HepG2 (cell line): Measurements from ENCODE around the gene NAGS.
A peak's percentile ranks its signal among the peaks of the same experiment; 100 is the strongest.

Experiments used
- CTCF ChIP-seq: sonication (generic); formaldehyde crosslinking; IDR thresholded peaks from 2 replicates; pipeline ENCODE4 v1.5.0; 2020; ENCODE audit warnings: mild to moderate bottlenecking, missing genetic modification reagents, moderate library complexity
- EP300 ChIP-seq, 3 experiments: sonication (generic) in 1 of 3; formaldehyde crosslinking in 1 of 3; IDR thresholded peaks; 2 replicates each; pipeline versions ENCODE4 v1.5.1 to v1.6.1; 2011 to 2020; ENCODE audit warnings: low read depth in 2 of 3, low read length in 2 of 3, borderline replicate concordance in 1 of 3, improper control_type of control experiment in 1 of 3, mild to moderate bottlenecking in 1 of 3, missing genetic modification reagents in 1 of 3, moderate library complexity in 1 of 3
- ERF ChIP-seq: IDR thresholded peaks from 2 replicates; pipeline ENCODE4 v1.6.1; 2018; ENCODE audit warnings: missing biosample characterization, missing genetic modification reagents
- JUND ChIP-seq: sonication (generic); formaldehyde crosslinking; IDR thresholded peaks from 2 replicates; pipeline ENCODE4 v1.8.0; 2022; ENCODE audit warnings: mild to moderate bottlenecking, missing genetic modification reagents
- MEIS1 ChIP-seq: sonication (generic); formaldehyde crosslinking; IDR thresholded peaks from 2 replicates; pipeline ENCODE4 v1.9.0; 2021; ENCODE audit warnings: mild to moderate bottlenecking, missing genetic modification reagents, moderate library complexity, borderline replicate concordance
- RNF219 ChIP-seq: sonication (generic); formaldehyde crosslinking; IDR thresholded peaks from 2 replicates; pipeline ENCODE4 v1.5.0; 2020; ENCODE audit warnings: mild to moderate bottlenecking, missing genetic modification reagents
- TFAP4 ChIP-seq: sonication (generic); IDR thresholded peaks from 2 replicates; pipeline ENCODE4 v1.6.1; 2016; ENCODE audit warnings: low read depth, borderline replicate concordance
- TP53 ChIP-seq: sonication (generic); formaldehyde crosslinking; conservative IDR thresholded peaks from 2 replicates; pipeline ENCODE4 v1.4.0; 2020; ENCODE audit warnings: missing genetic modification reagents
- ZNF644 ChIP-seq: IDR thresholded peaks from 2 replicates; pipeline ENCODE4 v1.6.1; 2016; ENCODE audit warnings: low read depth
- ZNF800 ChIP-seq: sonication (generic); formaldehyde crosslinking; IDR thresholded peaks from 2 replicates; pipeline ENCODE4 v1.4.0; 2020; ENCODE audit warnings: missing genetic modification reagents
- TF ChIP-seq, protein P1 (sequence below): sonication (generic); formaldehyde crosslinking; IDR thresholded peaks from 2 replicates; pipeline ENCODE4 v1.9.0; 2021; ENCODE audit warnings: missing genetic modification reagents, borderline replicate concordance
- TF ChIP-seq, protein P2 (sequence below): sonication (generic); formaldehyde crosslinking; IDR thresholded peaks from 2 replicates; pipeline ENCODE4 v1.4.0; 2020; ENCODE audit warnings: missing genetic modification reagents

DNA sequence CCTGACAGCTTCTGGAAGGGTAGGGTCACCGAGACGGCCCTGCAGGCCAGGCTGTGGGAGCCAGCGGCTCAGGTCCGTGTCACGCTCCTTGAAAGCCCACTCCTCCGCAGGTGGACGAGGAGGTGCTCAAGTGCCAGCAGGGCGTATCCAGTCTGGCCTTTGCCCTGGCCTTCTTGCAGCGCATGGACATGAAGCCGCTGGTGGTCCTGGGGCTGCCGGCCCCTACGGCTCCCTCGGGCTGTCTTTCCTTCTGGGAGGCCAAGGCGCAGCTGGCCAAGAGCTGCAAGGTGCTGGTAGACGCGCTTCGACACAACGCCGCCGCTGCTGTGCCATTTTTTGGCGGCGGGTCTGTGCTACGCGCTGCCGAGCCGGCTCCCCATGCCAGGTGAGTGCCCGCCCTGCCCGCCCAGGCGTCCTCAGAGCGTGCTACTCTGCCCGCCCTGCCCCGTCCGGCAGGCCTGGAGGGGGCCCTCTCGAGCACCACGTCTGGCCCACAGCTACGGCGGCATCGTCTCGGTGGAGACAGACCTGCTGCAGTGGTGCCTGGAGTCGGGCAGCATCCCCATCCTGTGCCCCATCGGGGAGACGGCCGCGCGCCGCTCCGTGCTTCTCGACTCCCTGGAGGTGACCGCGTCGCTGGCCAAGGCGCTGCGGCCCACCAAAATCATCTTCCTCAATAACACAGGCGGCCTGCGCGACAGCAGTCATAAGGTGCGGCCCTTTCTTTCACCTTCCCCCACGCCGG lies 1.3 kb downstream of the NAGS start:
- TF ChIP-seq MEIS1 (CRISPR knock-in tag) (no peak), ZNF800 (CRISPR knock-in tag) (no peak), ERF (no peak), EP300 (IDR thresholded peaks at IDR 0.05; ENCODE audit: low read depth in 2 of 2, low read length in 2 of 2) (no peak), EP300 (CRISPR knock-in tag; IDR thresholded peaks at IDR 0.05; ENCODE audit: borderline replicate concordance) (no peak), TFAP4 (no peak), ZNF644 (CRISPR knock-in tag) (no peak), JUND (CRISPR knock-in tag) (no peak), RNF219 (CRISPR knock-in tag) (no peak), TP53 (CRISPR knock-in tag) (no peak), CTCF (peak; percentile 34)
- TF ChIP-seq, protein P1, sequence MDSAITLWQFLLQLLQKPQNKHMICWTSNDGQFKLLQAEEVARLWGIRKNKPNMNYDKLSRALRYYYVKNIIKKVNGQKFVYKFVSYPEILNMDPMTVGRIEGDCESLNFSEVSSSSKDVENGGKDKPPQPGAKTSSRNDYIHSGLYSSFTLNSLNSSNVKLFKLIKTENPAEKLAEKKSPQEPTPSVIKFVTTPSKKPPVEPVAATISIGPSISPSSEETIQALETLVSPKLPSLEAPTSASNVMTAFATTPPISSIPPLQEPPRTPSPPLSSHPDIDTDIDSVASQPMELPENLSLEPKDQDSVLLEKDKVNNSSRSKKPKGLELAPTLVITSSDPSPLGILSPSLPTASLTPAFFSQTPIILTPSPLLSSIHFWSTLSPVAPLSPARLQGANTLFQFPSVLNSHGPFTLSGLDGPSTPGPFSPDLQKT (CRISPR knock-in tag) = no peak
- TF ChIP-seq, protein P2, sequence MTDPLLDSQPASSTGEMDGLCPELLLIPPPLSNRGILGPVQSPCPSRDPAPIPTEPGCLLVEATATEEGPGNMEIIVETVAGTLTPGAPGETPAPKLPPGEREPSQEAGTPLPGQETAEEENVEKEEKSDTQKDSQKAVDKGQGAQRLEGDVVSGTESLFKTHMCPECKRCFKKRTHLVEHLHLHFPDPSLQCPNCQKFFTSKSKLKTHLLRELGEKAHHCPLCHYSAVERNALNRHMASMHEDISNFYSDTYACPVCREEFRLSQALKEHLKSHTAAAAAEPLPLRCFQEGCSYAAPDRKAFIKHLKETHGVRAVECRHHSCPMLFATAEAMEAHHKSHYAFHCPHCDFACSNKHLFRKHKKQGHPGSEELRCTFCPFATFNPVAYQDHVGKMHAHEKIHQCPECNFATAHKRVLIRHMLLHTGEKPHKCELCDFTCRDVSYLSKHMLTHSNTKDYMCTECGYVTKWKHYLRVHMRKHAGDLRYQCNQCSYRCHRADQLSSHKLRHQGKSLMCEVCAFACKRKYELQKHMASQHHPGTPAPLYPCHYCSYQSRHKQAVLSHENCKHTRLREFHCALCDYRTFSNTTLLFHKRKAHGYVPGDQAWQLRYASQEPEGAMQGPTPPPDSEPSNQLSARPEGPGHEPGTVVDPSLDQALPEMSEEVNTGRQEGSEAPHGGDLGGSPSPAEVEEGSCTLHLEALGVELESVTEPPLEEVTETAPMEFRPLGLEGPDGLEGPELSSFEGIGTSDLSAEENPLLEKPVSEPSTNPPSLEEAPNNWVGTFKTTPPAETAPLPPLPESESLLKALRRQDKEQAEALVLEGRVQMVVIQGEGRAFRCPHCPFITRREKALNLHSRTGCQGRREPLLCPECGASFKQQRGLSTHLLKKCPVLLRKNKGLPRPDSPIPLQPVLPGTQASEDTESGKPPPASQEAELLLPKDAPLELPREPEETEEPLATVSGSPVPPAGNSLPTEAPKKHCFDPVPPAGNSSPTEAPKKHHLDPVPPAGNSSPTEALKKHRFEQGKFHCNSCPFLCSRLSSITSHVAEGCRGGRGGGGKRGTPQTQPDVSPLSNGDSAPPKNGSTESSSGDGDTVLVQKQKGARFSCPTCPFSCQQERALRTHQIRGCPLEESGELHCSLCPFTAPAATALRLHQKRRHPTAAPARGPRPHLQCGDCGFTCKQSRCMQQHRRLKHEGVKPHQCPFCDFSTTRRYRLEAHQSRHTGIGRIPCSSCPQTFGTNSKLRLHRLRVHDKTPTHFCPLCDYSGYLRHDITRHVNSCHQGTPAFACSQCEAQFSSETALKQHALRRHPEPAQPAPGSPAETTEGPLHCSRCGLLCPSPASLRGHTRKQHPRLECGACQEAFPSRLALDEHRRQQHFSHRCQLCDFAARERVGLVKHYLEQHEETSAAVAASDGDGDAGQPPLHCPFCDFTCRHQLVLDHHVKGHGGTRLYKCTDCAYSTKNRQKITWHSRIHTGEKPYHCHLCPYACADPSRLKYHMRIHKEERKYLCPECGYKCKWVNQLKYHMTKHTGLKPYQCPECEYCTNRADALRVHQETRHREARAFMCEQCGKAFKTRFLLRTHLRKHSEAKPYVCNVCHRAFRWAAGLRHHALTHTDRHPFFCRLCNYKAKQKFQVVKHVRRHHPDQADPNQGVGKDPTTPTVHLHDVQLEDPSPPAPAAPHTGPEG (CRISPR knock-in tag) = no peak
